ENCODE measurements around the gene IQCK.

The IQCK gene

DNA sequence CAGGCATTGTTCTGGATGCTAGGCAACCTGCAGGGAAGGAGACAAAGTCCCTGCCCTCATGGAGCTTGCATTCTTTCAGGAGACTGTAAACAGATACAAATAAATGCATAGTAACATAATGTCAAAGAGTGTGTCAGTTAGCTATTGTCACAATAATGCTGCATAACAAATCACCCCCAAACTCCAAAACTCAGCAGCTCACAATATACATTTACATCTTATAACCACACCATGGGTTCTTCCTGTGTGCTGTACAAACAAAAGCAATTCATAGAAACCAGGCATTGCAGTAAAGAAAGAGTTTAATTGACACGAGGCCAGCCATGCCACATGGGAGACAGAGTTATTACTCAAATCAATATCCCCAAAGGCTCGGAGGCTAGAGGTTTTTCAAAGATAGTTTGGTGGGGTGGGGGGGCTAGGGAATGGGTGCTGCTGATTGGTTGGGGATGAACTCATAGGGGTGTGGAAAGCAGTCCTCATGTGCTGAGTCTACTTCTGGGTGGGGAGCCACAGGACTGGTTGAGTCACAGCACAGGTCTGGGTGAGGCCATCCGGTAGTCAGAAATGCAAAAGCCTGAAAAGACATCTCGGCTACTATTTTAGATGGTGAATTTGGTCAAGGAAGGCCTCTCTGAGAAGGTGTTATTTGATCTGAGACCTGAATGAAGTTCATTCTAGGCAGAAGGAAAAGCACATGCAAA is 87.5 kb downstream of the IQCK start:
- DNase-seq (ENCODE audit: low read depth) = no peak

DNA sequence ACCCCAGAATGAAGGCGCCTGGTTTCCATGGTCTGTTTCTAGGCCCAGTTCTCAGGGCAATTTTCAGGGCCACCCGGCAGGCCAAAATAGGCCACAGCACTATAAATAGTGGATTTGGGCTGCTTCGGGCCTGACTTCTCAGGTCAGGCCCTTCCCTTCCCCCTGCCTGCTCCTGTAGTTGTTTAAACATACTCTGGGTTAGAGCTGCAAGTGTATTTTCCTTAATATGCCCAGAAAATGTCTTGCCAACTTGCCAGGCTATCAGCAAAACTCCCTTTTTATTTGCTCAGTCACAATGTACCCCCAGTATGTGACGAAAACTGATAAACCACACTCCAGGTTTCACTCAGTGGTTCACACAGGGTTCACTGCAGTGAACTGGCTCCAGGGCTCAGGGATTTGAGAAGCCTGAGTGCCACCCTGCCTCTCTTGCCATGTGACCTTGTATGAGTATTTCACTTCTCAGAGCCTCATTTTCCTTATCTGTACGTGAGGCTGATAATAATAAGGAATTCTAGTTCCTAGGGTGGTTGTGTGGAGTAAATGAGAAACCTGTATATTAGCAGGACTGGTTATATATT is 90.1 kb downstream of the IQCK start:
- no peak for DNase-seq (ENCODE audit: low read depth)

- DNase-seq (ENCODE audit: low read depth) = no peak
These were observed 91.1 kb downstream of the IQCK start for GRCh38 chr16:19809121-19809635.

GRCh38 chr16:19809693-19810092 is 91.6 kb downstream of the IQCK start:
- DNase-seq (ENCODE audit: low read depth) = no peak

- no peak for DNase-seq (ENCODE audit: low read depth)
These were observed 93.0 kb downstream of the IQCK start for GRCh38 chr16:19810817-19811731.

DNA sequence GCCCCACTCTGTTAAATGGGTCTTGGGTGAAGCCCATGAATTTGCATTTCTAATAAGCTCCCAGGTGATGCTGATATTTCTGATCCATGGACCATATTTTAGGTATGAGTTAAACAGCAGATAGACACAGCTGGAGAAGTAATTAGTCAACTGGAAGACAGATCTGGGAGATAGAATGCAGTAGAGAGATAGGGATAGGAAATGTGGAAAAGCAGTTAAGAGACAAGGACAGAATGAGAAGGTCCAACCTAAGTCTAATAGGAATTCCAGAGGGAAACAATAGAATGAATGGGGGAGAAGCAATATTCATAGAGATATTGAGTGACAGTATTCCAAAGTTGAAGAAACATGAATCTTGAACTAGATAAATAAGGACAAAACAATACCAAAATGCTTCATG is 94.9 kb downstream of the IQCK start:
- DNase-seq (ENCODE audit: low read depth) = no peak

DNA sequence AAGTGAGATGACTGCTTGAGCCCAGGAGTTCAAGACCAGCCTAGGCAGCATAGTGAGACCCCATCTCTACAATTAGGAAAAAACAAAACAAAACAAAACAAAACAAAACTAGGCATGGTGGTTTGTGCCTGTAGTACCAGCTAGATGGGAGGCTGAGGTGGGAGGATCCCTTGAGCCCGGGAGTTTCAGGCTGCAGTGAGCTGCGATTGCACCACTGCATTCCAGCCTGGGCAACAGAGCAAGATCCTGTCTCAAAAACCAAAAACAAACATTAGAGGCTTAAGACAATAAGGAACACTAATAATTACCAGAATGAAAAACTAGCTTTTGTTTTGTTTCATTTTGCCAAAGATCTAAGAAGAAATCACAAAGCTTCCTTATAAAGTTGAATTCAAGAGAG is 97.3 kb downstream of the IQCK start:
- DNase-seq (ENCODE audit: low read depth) = no peak

GRCh38 chr16:19817122-19817521 is 99.1 kb downstream of the IQCK start:
- DNase-seq (ENCODE audit: low read depth) = no peak

GRCh38 chr16:19817875-19818274 is 99.8 kb downstream of the IQCK start:
- no peak for DNase-seq (ENCODE audit: low read depth)

DNA sequence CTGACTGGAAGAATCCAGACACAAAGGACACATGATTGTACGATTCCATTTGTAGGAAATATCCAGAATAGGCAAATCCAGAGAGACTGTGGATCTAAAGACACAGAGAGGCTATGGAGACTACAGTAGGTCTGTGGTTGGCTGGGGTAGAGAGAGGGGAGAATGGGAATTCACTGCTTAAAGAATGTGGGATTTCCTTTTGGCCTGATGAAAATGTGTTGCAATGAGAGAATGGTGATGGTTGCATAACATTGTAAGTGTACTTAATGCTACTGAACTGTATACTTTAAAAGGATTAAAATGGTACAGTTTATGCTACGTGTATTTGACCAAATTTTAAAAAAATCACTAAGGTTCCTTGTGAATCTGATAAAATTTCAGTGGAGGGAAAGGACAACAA is 104.5 kb downstream of the IQCK start:
- DNase-seq (ENCODE audit: low read depth) = no peak

- no peak for DNase-seq (ENCODE audit: low read depth)
These were observed 105.3 kb downstream of the IQCK start for GRCh38 chr16:19823322-19823721.

DNA sequence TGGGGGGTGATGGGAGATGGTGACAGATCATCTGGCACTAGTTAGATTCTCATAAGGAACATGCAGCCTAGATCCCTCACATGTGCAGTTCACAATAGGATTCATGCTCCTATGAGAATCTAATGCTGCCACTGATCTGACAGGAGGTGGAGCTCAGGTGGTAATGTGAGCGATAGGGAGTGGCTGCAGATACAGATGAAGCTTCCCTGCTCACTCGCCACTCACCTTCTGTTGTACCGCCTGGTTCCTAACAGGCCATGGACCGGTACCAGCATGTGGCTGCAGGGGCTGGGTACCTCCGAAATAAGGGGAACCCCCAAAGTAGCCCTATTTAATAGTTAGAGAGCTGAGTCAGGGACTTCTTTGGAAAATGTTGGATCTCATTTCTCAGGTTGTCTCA is 106.1 kb downstream of the IQCK start:
- DNase-seq (ENCODE audit: low read depth) = no peak

GRCh38 chr16:19829844-19830692 is 112.0 kb downstream of the IQCK start:
- no peak for DNase-seq (ENCODE audit: low read depth)

GRCh38 chr16:19830902-19831560 is 113.0 kb downstream of the IQCK start:
- no peak for DNase-seq (ENCODE audit: low read depth)

DNA sequence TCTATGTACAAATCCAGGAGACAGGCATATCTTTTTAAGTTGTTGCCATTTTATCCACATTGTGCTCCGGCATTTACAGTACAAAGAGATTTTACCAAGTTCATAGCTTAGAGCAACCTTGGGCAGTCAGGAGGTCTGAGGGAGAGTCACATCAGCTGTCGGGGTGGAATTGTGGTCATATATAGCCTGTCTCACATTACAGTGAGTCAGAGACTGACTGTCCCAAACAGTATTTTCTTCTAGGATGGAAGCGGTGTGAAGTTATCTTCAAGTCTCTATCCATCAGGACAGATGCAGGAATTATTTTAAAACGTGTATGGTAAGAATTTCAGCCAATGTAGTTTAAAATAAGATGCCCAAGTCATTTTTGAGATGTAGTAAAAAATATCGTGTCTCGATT is 113.6 kb downstream of the IQCK start:
- DNase-seq (ENCODE audit: low read depth) = no peak

- DNase-seq (ENCODE audit: low read depth) = no peak
These were observed 115.1 kb downstream of the IQCK start for GRCh38 chr16:19833176-19833575.

DNA sequence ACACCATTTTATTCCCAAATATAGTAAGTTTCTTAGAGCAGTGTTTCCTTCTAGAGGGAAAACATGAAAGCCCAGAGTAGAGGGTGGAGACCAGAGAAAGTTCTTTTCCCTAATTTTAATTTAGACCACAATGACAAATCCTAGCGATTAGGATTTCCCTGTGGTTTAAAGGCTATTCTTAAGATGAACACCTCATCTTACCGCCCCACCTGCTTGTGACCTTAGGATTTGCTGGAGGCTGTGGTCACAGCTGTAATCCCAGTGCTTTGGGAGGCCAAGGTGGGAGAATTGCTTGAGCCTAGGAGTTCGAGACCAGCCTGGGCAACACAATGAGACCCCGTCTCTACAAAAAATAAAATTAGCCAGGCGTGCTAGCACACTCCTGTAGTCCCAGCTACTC is 115.5 kb downstream of the IQCK start:
- DNase-seq (ENCODE audit: low read depth) = no peak

GRCh38 chr16:19835196-19835595 is 117.1 kb downstream of the IQCK start:
- no peak for DNase-seq (ENCODE audit: low read depth)

GRCh38 chr16:19835968-19836421 is 117.9 kb downstream of the IQCK start:
- no peak for DNase-seq (ENCODE audit: low read depth)

DNA sequence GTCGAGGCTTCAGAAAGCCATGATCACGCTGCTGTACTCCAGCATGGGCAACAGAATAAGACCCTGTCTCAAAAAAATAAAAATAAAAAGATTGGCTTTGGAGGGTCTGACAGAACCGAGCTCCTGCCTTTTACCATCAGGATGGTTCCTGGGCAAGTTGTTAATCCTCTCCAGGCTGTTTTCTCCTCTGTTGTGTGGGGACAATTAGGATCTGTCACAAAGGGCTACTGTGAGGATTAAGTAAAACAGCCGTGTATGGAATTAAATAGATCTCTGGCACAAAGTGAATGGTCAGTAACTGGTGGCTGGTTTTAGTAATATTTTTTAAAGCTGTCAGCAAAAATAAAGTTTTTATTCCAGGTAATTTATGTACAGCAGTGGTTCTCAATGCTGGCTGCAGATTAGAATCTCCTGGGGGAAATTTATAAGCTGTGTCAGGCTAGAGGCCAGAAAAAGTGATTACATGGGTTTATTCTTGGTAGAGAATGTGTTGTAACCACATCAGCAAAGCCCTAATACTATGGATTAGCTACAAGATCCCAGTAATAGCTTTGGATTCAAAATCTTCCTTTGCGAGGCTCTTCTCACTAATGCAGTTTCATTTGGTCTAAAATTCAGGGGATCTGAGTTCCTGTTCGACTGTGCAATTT is 119.4 kb downstream of the IQCK start:
- no peak for DNase-seq (ENCODE audit: low read depth)

All from stimulated activated CD8-positive, alpha-beta memory T cell treated with anti-CD3 and anti-CD28 coated beads, Interleukin-15, amount 100 ng/mL, for 1 hour (primary cell).